HG03039 (cell line): Measurements from ENCODE around the gene TTF2.
A peak's percentile ranks its signal among the peaks of the same experiment; 100 is the strongest.
"Not testable (repeated sequence)": the region's sequence is repeated elsewhere in the genome, so short reads cannot be mapped to it uniquely, and the experiment has no call there.

Source experiments
- ATAC-seq: cut with Tn5 transposase; IDR thresholded peaks from one replicate; pipeline ENCODE4 v1.9.1; 2021; ENCODE audit warnings: mild to moderate bottlenecking, moderate library complexity; ENCODE audit not compliant: unreplicated experiment

TTF2 gene

GRCh38 chr1:117119144-117119543 is 59.0 kb downstream of the TTF2 start:
- ATAC-seq: not testable (repeated sequence)

- no peak for ATAC-seq
Observed at GRCh38 chr1:117120774-117121588, 60.9 kb downstream of the TTF2 start.

GRCh38 chr1:117121589-117122329 is 61.6 kb downstream of the TTF2 start, which contains the start of gene TRIM45:
Gene TRIM45, minus strand, starts transcription at chr1:117121749. Its CDS starts 548 bp downstream, at chr1:117121201.
- peak; percentile 93 for ATAC-seq

GRCh38 chr1:117122330-117123025 is 62.4 kb downstream of the TTF2 start:
- no peak for ATAC-seq

- no peak for ATAC-seq
Observed at GRCh38 chr1:117123274-117123673, 63.1 kb downstream of the TTF2 start.

- ATAC-seq: no peak
Observed at GRCh38 chr1:117124661-117125060, 64.5 kb downstream of the TTF2 start.

DNA sequence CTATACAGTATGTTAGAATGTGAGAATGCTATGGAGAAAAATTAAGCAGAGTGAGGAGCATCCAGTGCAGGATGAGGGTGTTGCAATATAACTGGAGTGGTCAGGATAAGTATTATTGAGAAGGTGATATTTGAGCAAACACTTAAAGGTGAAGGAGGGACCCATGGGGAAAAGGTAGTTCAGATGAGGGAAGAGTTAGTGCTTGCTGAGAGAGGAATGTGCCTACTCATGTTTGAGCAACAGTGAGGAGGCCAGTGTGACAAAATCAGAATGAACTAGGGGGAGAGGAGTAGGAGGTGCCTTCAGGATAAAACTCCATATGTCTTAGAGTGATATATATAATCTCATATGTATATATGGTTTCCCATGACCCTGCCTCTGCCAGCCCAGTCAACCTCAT is 67.7 kb downstream of the TTF2 start:
- ATAC-seq: no peak

DNA sequence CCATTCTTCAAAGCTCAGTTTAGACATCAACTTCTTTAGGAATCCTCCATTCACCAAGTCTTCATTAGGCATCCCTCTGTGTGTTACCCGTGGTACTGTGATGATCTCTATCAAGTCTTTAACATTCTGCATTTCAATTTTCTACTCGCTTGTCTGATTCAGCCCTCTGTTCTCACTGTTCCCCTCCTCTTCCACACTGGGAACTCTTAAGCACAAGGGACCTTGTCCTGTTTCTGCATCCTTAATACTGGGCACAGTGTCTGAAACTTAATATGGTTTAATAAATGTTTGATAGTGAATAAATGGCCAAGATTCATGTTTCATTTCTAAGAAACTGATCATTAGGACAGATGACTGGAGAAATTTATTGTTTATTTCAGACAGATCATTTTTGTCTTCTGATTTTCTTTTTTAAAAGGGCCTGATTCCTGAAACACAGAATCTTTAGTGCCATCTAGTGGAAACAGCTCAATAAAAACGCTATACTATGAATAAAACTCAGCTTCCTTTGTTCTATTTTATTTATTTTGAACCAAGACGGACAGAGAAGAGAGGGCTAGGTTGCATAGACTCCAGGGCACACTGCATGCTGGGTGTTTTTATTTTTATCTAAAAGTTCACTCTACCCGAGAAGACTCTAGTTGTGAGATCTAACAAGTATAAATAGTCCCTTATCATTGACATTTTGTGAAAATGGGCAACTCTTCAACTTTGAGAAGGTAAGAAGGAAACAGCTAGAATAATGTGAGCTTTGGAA is 68.4 kb downstream of the TTF2 start:
- ATAC-seq: no peak

GRCh38 chr1:117130526-117130925 is 70.4 kb downstream of the TTF2 start:
- ATAC-seq: no peak

DNA sequence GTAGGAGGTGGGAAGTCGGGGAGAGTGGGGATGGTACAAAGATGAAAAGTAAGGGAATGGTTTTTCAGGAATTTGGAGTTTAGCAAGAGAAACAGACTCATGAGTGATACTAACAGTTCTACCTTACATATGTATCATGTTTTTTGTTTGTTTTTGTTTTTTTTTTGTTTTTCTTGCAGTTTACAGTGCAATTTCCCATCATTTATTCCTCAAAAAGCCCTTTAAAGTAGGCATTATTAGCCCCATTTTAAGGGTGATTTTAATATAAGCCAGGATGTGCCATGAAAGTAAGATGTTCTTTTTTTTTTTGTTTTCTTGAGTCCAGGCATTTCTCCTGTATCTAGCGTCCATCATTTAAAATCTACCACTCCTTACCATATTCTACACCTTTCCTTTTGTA is 75.2 kb downstream of the TTF2 start:
- ATAC-seq: no peak

DNA sequence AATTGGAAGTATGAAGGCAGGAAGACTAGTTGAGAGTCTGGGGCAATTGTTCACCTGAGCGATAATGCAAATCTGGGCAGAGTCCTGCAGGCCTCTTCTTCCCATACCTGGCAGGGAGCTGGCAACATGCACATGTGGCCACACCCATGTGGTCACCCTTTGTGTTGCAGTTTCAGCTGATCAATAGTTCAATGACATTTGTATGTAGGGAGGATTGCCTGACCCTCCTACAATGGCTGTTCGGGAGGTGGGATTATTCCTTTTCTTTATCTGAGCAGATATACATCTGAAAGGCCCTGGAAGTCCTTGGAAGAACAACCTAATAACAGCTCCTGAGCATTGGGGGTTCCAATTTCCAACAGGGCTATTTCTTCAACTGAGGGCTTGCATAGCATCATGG is 76.6 kb downstream of the TTF2 start:
- ATAC-seq: no peak

- ATAC-seq: no peak
Observed at GRCh38 chr1:117137281-117137855, 77.2 kb downstream of the TTF2 start.

- ATAC-seq: no peak
Observed at GRCh38 chr1:117138106-117138505, 78.0 kb downstream of the TTF2 start.

- ATAC-seq: no peak
Observed at GRCh38 chr1:117138561-117138960, 78.4 kb downstream of the TTF2 start.

- no peak for ATAC-seq
Observed at GRCh38 chr1:117142200-117142599, 82.1 kb downstream of the TTF2 start.

GRCh38 chr1:117143172-117143571 is 83.0 kb downstream of the TTF2 start:
- ATAC-seq: no peak

GRCh38 chr1:117143871-117144270 is 83.7 kb downstream of the TTF2 start:
- no peak for ATAC-seq

GRCh38 chr1:117146072-117146471 is 85.9 kb downstream of the TTF2 start:
- ATAC-seq: no peak

GRCh38 chr1:117146575-117147340 is 86.6 kb downstream of the TTF2 start:
- no peak for ATAC-seq

DNA sequence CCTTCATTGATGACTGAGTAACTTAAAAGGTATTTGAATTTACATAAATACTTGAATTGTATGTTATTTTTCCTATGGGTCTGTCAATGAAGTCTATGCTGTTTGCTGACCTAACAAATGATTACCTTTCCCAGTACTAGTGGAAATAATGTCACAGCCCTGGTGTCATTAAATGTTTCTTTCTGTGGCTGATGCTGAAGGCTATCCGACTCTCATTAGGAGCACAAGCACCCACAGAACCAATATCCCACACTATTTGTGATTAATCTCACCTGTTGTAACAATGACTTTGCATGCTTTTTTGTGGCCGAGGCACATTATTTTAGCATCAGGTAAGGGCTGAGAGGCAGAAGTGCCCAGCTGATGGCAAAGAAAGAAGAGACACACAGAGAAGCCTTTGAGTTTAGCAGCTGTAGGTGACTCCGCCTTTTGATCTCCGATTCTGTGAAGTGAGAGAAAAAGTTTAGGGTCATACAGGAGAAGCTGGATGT is 87.3 kb downstream of the TTF2 start:
- ATAC-seq: no peak
